ENCODE measurements around the gene HAUS6.
"Not testable (repeated sequence)": the region's sequence is repeated elsewhere in the genome, so short reads cannot be mapped to it uniquely, and the experiment has no call there.

The HAUS6 gene, protein sequence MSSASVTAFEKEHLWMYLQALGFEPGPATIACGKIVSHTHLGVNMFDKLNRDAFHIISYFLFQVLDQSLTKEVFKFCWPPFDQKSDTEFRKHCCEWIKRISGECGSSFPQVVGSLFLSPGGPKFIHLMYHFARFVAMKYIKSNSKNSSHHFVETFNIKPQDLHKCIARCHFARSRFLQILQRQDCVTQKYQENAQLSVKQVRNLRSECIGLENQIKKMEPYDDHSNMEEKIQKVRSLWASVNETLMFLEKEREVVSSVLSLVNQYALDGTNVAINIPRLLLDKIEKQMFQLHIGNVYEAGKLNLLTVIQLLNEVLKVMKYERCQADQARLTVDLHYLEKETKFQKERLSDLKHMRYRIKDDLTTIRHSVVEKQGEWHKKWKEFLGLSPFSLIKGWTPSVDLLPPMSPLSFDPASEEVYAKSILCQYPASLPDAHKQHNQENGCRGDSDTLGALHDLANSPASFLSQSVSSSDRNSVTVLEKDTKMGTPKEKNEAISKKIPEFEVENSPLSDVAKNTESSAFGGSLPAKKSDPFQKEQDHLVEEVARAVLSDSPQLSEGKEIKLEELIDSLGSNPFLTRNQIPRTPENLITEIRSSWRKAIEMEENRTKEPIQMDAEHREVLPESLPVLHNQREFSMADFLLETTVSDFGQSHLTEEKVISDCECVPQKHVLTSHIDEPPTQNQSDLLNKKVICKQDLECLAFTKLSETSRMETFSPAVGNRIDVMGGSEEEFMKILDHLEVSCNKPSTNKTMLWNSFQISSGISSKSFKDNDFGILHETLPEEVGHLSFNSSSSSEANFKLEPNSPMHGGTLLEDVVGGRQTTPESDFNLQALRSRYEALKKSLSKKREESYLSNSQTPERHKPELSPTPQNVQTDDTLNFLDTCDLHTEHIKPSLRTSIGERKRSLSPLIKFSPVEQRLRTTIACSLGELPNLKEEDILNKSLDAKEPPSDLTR

DNA sequence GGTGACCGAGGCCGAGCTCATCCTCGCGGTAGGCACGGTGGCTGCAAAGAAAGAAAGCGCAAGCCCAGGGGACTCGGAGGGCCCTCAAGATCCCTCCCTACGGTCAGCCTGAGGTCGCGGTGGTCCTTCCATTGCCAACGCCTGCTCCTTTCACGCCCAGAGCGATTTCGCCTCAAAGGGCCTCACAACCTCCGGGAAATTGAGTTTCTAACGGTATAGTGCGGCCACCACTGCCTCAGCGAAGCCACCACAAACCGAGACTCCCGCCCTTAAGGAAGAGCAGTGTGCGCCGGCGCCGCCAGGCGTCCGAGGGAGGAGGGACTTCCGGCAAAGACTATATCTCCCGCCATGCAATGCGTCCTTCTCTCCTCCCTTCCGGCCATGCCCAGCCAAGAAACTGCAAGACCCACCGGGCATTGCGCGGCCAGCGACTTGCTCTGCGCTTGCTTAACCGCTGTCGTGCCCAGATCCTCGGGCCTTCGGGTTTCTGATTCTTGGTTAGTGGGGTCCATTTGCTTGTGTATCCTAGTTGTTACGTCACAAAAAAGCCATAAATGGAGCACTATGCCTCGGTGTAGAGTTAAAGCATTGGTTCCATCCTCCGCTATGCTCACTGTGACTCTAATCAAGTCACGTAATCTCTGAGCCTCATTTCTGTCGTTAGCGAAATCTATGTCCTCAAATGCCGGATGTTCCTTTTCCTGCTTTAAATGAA lies at the start of gene HAUS6:
Gene HAUS6 (minus strand): TSS at position 274 of the 715 bp plus-strand sequence. CDS start 253 bp downstream, at position 21.
- no peak for TF ChIP-seq EZH2phosphoT487 (IDR thresholded peaks at IDR 0.05; ENCODE audit: borderline replicate concordance, low read length)
- TF ChIP-seq, protein P1, sequence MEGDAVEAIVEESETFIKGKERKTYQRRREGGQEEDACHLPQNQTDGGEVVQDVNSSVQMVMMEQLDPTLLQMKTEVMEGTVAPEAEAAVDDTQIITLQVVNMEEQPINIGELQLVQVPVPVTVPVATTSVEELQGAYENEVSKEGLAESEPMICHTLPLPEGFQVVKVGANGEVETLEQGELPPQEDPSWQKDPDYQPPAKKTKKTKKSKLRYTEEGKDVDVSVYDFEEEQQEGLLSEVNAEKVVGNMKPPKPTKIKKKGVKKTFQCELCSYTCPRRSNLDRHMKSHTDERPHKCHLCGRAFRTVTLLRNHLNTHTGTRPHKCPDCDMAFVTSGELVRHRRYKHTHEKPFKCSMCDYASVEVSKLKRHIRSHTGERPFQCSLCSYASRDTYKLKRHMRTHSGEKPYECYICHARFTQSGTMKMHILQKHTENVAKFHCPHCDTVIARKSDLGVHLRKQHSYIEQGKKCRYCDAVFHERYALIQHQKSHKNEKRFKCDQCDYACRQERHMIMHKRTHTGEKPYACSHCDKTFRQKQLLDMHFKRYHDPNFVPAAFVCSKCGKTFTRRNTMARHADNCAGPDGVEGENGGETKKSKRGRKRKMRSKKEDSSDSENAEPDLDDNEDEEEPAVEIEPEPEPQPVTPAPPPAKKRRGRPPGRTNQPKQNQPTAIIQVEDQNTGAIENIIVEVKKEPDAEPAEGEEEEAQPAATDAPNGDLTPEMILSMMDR (IDR thresholded peaks at IDR 0.05; ENCODE audit: low read depth, low read length, poor library complexity, severe bottlenecking) = no peak
- Histone ChIP-seq H3K36me3 (ENCODE audit: control insufficient read depth, low read length) (peaks cover 29% of the 10 kb centered on the region), H3K4me2 (ENCODE audit: low read length) (peak within 1 kb of the TSS; percentile 74), H3K27me3 (ENCODE audit: control insufficient read depth, low read length) (no peaks in the 10 kb centered on the region), H3K9me2 (replicated peaks; ENCODE audit: control insufficient read depth, low read length) (no peaks in the 10 kb centered on the region), H3K4me1 (ENCODE audit: control insufficient read depth, low read length) (peaks cover 31% of the 10 kb centered on the region), H3K79me2 (ENCODE audit: control insufficient read depth, low read length) (peaks cover 50% of the 10 kb centered on the region), H3F3A (ENCODE audit: control insufficient read depth, insufficient read depth) (no peaks in the 10 kb centered on the region), H3K4me3 (ENCODE audit: low read length) (peak within 1 kb of the TSS; percentile 98), H3K27ac (ENCODE audit: low read depth, low read length) (peak within 1 kb of the TSS; percentile 71), H4K20me1 (ENCODE audit: control insufficient read depth, insufficient read depth, low read depth, low read length) (0 out of 2 replicates have a peak, but pooled peaks cover under 1% of the 10 kb centered on the region), H3K9me3 (ENCODE audit: control insufficient read depth, insufficient read depth, low read length) (no peaks in the 10 kb centered on the region)

DNA sequence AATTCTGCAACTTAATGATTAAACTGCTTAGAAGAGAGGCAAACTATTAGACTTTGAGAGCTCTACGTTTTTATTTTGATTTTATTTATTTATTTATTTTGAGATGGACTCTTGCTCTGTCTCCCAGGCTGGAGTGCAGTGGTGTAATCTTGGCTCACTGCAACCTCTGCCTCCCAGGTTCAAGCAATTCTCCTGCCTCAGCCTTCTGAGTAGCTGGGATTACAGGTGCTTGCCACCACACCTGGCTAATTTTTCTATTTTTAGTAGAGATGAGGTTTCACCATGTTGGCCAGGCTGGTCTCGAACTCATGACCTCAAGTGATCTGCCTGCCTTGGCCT lies 49.4 kb upstream of the HAUS6 start:
- H3K79me2 ChIP-seq (ENCODE audit: control insufficient read depth, low read length); H3K4me3 ChIP-seq (ENCODE audit: low read length); H3F3A ChIP-seq (ENCODE audit: control insufficient read depth, insufficient read depth); H3K9me3 ChIP-seq (ENCODE audit: control insufficient read depth, insufficient read depth, low read length); H3K36me3 ChIP-seq (ENCODE audit: control insufficient read depth, low read length); H3K9me2 ChIP-seq (replicated peaks; ENCODE audit: control insufficient read depth, low read length); H4K20me1 ChIP-seq (ENCODE audit: control insufficient read depth, insufficient read depth, low read depth, low read length); H3K4me2 ChIP-seq (ENCODE audit: low read length); H3K4me1 ChIP-seq (ENCODE audit: control insufficient read depth, low read length); H3K27ac ChIP-seq (ENCODE audit: low read depth, low read length): not testable (repeated sequence)
- H3K27me3 ChIP-seq (ENCODE audit: control insufficient read depth, low read length) = peaks cover 11% of the 10 kb centered on the region

DNA sequence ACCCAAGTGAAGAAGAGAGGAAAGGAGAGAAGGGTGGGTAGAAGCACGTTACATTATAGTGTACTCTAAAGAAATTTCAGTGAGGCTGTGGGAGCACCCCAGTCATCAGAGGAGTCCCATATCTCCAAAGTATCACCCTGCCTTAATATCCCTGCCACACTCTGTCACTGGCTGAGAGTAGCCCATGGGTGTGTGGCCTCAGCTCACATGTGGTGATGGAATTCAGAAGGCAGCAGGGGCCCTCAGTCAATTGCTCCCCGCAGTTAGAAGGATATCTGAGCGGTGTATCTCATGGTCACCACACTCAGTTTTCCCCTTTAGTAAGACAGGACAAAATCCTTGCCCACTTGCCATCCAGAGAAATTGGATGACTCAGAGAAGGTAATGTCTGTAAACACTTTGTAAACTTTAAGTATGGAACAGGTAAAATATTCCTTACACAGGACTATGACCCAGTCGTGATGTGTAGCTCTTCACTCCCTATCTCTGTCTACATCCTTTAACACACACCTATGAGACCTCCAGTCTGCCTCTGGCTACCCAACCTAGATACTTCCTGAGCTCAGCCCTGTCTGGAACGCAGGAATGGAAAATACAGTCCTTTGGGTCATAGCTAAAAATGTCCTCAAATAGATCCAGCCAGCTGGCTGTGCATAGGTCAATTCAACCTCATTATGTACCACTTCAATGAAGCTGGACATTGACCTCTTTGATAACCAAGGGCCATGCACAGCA lies 48.9 kb upstream of the HAUS6 start:
- no peak overlapping the region for H3K4me2 ChIP-seq (ENCODE audit: low read length)

More for the DNA sequence above, 48.9 kb upstream of the HAUS6 start:
- Histone ChIP-seq H3F3A (ENCODE audit: control insufficient read depth, insufficient read depth) (no peaks in the 10 kb centered on the region), H3K9me3 (ENCODE audit: control insufficient read depth, insufficient read depth, low read length) (no peaks in the 10 kb centered on the region), H3K79me2 (ENCODE audit: control insufficient read depth, low read length) (no peaks in the 10 kb centered on the region), H3K27me3 (ENCODE audit: control insufficient read depth, low read length) (peaks cover 11% of the 10 kb centered on the region), H3K4me3 (ENCODE audit: low read length) (no peak overlapping the region), H3K36me3 (ENCODE audit: control insufficient read depth, low read length) (no peaks in the 10 kb centered on the region), H3K27ac (ENCODE audit: low read depth, low read length) (no peak overlapping the region), H3K4me1 (ENCODE audit: control insufficient read depth, low read length) (no peaks in the 10 kb centered on the region), H3K9me2 (replicated peaks; ENCODE audit: control insufficient read depth, low read length) (no peaks in the 10 kb centered on the region), H4K20me1 (ENCODE audit: control insufficient read depth, insufficient read depth, low read depth, low read length) (no peaks in the 10 kb centered on the region)
- TF ChIP-seq, protein P1 (IDR thresholded peaks at IDR 0.05; ENCODE audit: low read depth, low read length, poor library complexity, severe bottlenecking) = no peak
- no peak for TF ChIP-seq EZH2phosphoT487 (IDR thresholded peaks at IDR 0.05; ENCODE audit: borderline replicate concordance, low read length)
